Amygdala (tissue), 56 donors: ENCODE measurements around the gene TCIRG1.
A peak's percentile ranks its signal among the peaks of the same experiment; 100 is the strongest.
"Not testable (repeated sequence)": the region's sequence is repeated elsewhere in the genome, so short reads cannot be mapped to it uniquely, and the experiment has no call there.

Source experiments
- DNase-seq, 56 donors: peaks; one replicate each; lab custom pipeline; 2025; lab: John Stamatoyannopoulos, UW

TCIRG1 gene

DNA sequence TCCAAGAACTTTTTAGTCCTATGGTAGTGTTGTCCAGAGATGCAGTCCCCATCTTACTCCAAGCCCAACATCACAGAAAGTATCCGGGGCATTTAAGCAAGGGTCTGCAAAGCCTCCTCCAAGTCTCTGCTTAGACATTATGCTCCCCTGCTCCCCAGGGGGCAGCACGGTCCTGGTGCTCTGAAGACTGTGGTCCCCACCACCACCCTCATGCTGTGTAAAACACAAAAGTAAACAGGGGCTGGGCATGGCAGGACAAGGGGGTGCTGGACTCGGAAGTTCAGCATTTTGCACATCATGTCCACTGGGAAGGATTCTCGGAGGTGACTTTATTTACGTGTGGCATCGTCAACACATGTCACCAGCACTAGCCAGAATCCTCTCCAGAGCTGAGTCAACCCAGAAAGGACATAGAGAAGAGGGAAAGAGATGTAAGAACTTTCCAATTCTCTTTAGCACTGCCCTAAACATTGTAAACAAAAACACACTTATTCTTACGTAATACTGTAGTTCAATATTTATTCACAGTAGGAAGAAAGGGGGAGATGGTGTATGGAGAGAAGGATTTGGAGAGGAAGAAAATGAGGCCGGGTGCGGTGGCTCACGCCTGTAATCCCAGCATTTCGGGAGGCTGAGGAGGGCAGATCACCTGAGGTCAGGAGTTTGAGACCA, 37.7 kb downstream of the TCIRG1 start:
- peak in 1 of 56 donors; percentile 22 for DNase-seq

DNA sequence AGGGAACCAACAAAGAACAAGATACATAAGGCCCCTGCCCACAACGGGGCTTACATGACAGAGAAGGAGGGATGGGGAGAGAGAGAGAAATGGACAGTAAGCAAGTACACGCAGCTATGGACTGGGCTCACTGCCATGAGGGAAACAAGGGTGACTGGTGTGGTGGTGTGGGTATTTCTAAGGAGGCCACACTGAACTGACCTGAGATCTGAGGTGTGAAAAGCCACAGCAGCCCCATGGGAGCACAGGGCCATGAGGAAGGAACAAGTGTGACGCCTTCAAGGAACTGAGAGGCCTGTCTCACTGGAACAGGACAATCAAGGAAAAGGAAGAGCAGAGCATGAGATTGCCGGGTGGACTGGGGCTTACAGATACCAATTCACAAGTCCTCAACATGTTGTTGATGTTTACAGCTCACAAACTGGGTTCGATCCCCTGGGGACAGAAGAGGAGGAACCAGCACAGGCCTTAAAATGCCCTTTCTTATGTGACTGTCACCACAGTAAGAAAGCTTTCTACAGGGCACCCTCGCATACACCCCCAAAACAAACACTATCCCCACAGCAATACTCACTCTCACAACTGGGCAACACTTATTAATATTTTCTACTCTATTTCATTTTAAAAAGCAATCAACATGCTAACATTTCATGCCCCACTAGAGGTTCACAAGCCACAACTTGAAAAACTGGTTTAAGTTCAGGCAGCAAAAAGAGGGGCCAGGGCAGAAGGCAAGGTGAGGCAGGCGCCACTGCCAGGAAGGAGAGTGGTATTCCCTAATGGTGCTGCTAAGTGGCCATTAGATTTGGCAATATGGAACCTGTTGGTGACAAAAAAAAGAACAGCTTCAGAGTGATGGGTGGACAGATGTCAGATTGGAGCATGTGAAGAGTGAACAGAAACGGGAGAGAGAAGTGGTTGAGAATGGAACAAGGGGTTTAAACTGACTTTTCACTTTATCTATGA, 39.1 kb downstream of the TCIRG1 start:
- no peak for DNase-seq

DNA sequence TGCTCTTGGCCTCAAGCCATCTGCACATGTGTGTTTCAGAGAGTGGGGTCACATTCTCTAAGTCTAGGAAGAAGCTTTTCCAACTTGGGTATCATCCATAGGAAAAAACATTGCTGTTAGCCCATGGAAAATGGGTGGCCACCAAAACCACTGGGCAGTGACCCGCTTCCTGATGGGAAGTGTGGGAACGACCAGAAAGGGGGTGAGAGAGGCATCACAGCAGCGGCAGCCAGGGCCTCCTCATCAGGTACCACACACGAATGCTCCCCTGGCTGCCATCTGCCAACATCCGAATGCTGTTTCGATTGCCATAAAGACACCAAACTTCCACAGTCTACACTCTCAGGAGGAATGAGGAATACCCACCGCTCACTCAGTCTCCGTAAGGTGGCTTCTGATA, 42.0 kb downstream of the TCIRG1 start:
- no peak for DNase-seq

DNA sequence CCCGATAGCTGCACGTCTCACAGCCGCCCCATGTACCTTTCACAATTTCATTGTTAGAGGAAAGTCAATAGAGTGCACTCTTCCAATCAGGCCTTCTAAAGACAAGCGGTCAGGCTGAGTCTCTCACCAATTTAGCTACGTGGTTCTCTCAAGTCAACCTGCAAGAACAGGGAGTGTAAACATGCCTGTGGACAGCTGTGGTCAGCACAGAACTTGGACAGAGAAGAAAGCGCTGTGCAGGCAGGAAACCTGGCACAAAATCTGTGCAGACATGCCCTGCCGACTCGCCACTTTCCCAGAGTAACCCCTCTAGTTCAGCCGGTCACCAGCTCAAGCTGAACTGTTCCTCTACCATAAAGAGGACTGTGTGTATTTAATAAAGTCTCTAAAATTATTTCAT, 42.9 kb downstream of the TCIRG1 start:
- no peak for DNase-seq

DNA sequence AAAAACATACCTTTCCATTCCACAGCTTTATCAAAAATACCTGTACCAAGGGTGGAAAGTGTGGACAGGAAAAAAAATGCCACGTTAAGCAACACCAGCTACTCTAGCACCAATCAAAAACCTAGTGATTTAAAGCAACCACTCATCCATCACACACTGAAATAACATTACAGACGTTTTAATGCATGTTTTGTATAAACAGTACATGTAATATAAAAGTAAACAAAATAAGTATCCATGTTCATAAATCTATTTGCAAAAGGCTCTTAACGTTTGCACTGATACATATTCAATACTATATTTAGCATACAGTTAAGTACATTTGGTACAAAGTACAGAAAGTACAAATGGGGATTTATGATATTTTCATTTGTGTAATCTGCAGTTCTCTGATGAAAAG, 43.7 kb downstream of the TCIRG1 start:
- DNase-seq = no peak

DNA sequence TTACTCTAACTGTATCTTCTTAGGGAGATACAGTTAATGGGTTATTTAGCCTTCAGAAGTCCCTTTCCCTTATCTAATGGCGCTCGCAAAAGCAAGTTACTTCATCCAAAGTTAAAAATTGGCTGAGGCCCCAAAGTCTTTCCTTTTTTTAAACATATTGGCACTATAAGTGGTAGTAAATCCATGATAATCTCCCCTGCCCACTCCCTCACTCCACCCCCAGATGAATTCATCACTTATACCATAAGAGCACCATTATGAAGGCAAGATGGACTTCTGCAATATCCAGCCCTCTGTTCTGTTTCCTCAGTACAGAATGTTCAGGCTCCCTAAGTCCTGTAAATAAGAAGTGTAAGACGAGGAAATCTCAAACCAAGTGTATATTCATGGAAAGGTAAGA, 44.7 kb downstream of the TCIRG1 start:
- DNase-seq = no peak

DNA sequence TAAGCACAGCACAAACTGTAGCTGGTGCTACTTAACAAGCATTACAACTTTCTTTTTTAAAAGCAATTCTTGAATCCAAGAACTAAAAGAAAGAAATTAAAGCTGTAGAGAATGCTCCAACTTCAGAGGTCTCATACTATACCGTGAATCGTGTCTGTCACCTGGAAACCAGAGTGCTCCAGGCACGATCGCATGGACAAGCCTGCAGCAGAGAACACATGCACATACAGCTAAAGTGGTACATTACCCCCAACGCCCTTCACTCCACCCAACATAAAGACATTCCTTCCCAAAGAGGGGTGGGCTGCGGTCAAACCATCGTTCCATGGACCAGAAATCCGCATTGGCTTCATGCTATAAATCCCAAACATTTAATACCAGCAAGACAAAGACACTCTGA, 50.9 kb downstream of the TCIRG1 start:
- DNase-seq = no peak

DNA sequence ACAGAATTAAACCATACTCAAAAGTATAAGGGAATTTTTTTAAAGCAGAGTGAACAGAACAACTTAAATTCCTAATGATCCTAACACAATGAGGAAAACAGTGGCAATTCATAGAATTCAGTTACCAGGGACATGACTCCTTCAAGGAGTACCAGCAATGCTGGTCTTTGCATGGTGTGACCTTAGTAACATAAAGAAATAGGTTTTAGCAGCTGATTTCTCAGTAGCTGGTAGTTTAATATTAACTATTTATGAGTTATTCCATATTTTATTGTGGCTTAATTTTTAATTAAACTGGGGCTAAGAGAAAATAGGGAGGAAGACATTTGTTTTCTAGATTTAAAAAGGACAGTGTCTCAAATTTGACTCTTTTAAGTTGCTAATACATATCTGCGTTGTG, 51.5 kb downstream of the TCIRG1 start:
- DNase-seq = no peak

DNA sequence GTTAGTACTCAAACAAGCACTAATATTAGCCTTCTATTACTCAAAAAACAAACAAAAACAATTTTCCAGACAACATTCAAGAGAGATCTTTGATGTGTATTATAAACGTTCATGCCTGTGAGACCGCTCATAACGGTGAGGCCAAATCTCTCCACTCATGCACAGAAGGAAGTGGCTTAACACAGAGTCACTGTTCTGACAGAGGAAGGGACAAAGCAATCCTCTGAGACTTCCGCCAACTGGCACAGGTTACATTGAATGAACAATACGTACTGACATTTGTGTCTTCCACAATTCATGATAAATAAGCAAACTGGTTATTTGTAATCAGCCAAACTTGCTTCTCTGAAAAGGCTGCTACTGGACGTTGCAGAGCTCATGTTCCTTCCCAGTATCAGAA, 51.9 kb downstream of the TCIRG1 start:
- peak in 30 of 56 donors; percentile 11 to 73 (median 52) for DNase-seq

DNA sequence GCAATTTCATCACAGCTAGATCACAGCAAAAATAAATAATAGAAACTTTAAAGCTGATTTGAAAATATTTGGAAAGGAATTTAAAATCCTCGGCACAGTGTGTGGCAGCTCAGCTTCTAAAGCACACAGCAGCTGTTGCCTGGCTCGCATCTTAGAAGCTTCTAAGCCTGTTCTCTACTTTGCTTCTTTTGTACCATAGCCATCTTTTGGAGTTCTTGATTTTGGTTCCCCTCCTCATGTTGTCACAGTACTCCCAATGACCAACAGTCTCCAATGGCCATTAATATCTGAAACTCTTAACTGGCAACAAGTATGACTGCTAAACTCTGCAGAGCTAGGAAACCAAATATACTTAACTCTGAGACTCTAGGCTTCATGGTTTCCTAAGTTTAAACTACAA, 53.6 kb downstream of the TCIRG1 start:
- DNase-seq = no peak

DNA sequence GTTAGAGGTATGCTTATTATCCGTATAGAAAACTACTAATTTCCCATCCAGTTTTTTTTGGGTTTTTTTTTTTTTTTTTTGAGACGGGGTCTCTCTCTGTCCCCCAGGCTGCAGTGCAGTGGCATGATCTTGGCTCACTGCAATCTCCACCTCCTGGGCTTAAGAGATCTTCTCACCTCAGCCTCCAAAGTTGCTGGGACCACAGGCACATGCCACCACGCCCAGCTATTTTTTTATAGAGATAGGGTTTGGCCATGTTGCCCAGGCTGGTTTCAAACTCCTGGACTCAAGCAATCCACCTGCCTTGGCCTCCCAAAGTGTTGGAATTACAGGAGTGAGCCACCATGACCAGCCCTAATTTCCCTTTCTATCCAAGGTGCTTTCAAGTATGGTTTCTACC, 54.1 kb downstream of the TCIRG1 start:
- DNase-seq = not testable (repeated sequence)

DNA sequence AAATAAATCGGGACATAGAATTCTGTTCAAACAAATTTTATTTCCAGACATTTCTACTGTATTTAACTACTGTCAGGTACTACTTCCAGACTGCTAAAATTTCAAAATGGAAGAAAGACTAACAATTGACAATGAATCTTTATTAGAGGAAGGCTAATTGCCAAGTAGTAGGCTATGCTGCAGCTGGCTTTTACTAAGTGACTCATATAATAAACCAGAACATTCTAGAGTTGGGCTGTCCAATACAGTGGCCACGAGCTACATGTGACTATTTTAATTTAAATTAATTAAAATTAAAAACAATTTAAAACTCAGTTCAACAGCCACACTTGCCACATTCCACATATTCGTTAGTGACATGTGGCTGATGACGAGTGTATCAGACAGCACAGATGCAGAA, 54.7 kb downstream of the TCIRG1 start:
- DNase-seq = peak in 1 of 56 donors; percentile 39

DNA sequence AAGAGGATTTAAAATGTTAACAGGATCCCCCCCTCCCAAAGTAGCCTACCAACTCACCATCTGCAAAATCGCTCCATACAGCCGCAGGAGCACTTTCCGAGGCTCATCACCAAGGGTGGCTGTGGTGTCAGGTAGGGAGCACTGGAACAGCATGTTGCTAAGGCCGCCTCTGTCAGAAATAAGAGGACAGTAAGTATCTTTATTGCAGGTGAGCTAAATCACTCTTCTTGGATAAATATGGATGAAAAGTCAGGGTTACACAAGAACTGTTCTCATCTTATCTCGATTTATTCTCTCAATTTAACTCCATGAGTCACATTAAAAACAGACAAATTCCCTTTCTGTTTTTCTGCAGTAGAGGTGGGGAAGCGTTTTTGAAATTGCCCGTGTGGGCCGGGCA, 58.1 kb downstream of the TCIRG1 start:
- DNase-seq = no peak

DNA sequence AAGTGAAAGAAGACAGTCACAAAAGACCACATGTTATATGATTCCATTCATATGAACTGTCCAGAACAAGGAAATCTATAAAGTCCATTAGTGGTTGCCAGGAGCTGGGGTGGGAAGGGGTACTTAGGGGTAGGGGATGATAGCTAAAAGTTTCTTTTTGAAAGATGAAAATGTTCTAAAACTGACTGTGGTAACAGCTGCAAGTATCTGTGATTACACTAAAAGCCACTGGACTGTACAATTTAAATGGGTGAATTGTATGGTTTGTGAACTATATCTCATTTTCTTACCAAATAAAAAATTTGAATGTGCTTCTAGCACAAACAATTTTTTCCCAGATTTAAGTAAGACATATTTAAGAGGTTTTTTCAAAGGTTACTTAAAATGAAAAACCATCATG, 60.2 kb downstream of the TCIRG1 start:
- no peak for DNase-seq

DNA sequence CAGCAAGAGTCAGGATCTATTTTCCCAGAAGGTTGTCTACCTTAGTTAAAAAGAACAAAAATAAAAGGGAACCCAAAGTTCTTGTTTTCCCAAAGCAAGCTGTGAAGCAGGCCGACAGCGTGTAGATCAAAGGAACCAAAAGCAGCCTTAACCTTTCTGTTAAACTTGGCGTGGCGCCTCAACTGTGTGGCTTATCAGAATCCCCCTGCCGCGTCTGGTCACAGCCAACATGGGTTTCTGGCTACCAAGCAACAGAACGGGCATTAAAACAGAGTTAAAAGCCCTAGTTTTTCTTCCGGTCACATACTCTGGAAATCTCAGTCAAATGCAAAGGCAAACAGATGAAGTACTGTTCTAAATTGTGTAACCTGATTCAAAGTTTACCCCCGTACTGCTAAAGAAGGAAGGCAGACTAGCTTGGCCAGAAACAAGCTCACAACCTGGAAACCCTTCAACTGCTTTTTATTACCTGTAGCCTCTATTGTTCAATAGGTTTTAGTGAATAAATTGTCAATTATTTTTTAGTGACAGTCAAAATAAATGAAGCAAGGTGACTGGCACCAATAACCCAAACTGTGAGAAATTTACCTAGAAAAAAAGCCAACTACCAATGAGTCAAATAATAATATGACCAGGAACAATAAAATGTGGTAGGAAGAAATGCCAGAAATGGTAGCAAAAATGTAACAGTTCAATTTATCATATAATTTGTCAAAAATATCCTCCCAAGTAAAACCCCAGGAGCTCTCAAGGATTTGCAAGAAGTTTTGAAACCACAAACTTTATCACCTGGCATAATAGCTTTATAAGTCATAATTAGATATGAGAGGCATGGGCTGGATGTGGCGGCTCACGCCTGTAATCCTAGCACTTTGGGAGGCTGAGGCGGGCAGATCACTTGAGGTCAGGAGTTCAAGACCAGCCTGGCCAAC, 60.9 kb downstream of the TCIRG1 start:
- DNase-seq = peak in 2 of 56 donors; percentile 32 to 33
